GOT3 (cell line): ENCODE measurements around the gene TSC2.
"Not testable (repeated sequence)": the region's sequence is repeated elsewhere in the genome, so short reads cannot be mapped to it uniquely, and the experiment has no call there.

Experiments
- DNase-seq: peaks from one replicate; lab custom pipeline; 2025; ENCODE audit warnings: mixed read lengths; lab: John Stamatoyannopoulos, UW

Gene TSC2

GRCh38 chr16:2009791-2010510, 37.8 kb upstream of the TSC2 start, which contains the start of gene ZNF598:
Gene ZNF598 (minus strand): TSS chr16:2009821.
- no peak for DNase-seq

GRCh38 chr16:2011726-2012125, 36.1 kb upstream of the TSC2 start:
- DNase-seq = not testable (repeated sequence)

- DNase-seq = no peak
These were observed 34.3 kb upstream of the TSC2 start for GRCh38 chr16:2013527-2013926.

GRCh38 chr16:2015117-2015946, 32.5 kb upstream of the TSC2 start:
- DNase-seq = no peak

- DNase-seq = no peak
These were observed 31.9 kb upstream of the TSC2 start for GRCh38 chr16:2015947-2016208.

GRCh38 chr16:2016407-2016922, 31.3 kb upstream of the TSC2 start:
- DNase-seq = no peak

- no peak for DNase-seq
These were observed 28.3 kb upstream of the TSC2 start, which contains the start of gene NPW for GRCh38 chr16:2019518-2019920. Gene NPW (plus strand): TSS chr16:2019785.

GRCh38 chr16:2019921-2020831, 27.6 kb upstream of the TSC2 start:
- no peak for DNase-seq

GRCh38 chr16:2022723-2023091, 25.1 kb upstream of the TSC2 start:
- DNase-seq = no peak

- DNase-seq = peak; percentile 70
These were observed 24.4 kb upstream of the TSC2 start for GRCh38 chr16:2023092-2024031.

GRCh38 chr16:2024032-2024420, 23.8 kb upstream of the TSC2 start:
- no peak for DNase-seq

GRCh38 chr16:2025251-2025650, 22.5 kb upstream of the TSC2 start:
- no peak for DNase-seq

- no peak for DNase-seq
These were observed 21.8 kb upstream of the TSC2 start for GRCh38 chr16:2025878-2026460.

GRCh38 chr16:2026461-2027023, 21.2 kb upstream of the TSC2 start, which contains the start of gene NHERF2:
Gene NHERF2 (plus strand): TSS chr16:2026902. CDS start chr16:2027006, 104 bp downstream.
- DNase-seq = no peak

GRCh38 chr16:2027024-2028010, 20.5 kb upstream of the TSC2 start:
- DNase-seq = no peak

- DNase-seq = no peak
These were observed 19.6 kb upstream of the TSC2 start for GRCh38 chr16:2028146-2028545.

GRCh38 chr16:2028620-2029220, 19.1 kb upstream of the TSC2 start:
- no peak for DNase-seq

- no peak for DNase-seq
These were observed 18.4 kb upstream of the TSC2 start for GRCh38 chr16:2029350-2029749.

- DNase-seq = no peak
These were observed 17.7 kb upstream of the TSC2 start for GRCh38 chr16:2030036-2030435.
